HuH-7 (cell line): ENCODE results near the gene DPH6.
"Not testable (repeated sequence)": the region's sequence is repeated elsewhere in the genome, so short reads cannot be mapped to it uniquely, and the experiment has no call there.

Experiments
- DNase-seq: peaks from one replicate; pipeline ENCODE4 v3.0.0; 2011; ENCODE audit warnings: low spot score

The DPH6 gene

GRCh38 chr15:35436422-35436821 lies 109.5 kb downstream of the DPH6 start:
- DNase-seq: no peak

- no peak for DNase-seq
Measured at GRCh38 chr15:35431281-35431680, 114.7 kb downstream of the DPH6 start.

GRCh38 chr15:35430301-35430700 lies 115.7 kb downstream of the DPH6 start:
- DNase-seq: no peak

- no peak for DNase-seq
Measured at GRCh38 chr15:35427496-35427895, 118.5 kb downstream of the DPH6 start.

- no peak for DNase-seq
Measured at GRCh38 chr15:35427091-35427490, 118.9 kb downstream of the DPH6 start.

GRCh38 chr15:35410775-35411174 lies 135.2 kb downstream of the DPH6 start:
- no peak for DNase-seq

GRCh38 chr15:35399901-35400300 lies 146.1 kb downstream of the DPH6 start:
- no peak for DNase-seq

- no peak for DNase-seq
Measured at GRCh38 chr15:35397027-35397426, 148.9 kb downstream of the DPH6 start.

GRCh38 chr15:35394416-35394815 lies 151.5 kb downstream of the DPH6 start:
- no peak for DNase-seq

GRCh38 chr15:35393398-35393797 lies 152.6 kb downstream of the DPH6 start:
- no peak for DNase-seq

GRCh38 chr15:35391408-35391984 lies 154.5 kb downstream of the DPH6 start:
- not testable (repeated sequence) for DNase-seq

- DNase-seq: no peak
Measured at GRCh38 chr15:35383506-35383905, 162.5 kb downstream of the DPH6 start.

GRCh38 chr15:35381328-35381727 lies 164.6 kb downstream of the DPH6 start:
- DNase-seq: peak; percentile 6

GRCh38 chr15:35379972-35380371 lies 166.0 kb downstream of the DPH6 start:
- DNase-seq: no peak

GRCh38 chr15:35378454-35378853 lies 167.5 kb downstream of the DPH6 start:
- DNase-seq: not testable (repeated sequence)

- no peak for DNase-seq
Measured at GRCh38 chr15:35376707-35377106, 169.3 kb downstream of the DPH6 start.

- DNase-seq: no peak
Measured at GRCh38 chr15:35374661-35375060, 171.3 kb downstream of the DPH6 start.

- DNase-seq: no peak
Measured at GRCh38 chr15:35362195-35362829, 183.7 kb downstream of the DPH6 start.

- DNase-seq: no peak
Measured at GRCh38 chr15:35358824-35359223, 187.1 kb downstream of the DPH6 start.

- no peak for DNase-seq
Measured at GRCh38 chr15:35351059-35351458, 194.9 kb downstream of the DPH6 start.

- DNase-seq: no peak
Measured at GRCh38 chr15:35349916-35350315, 196.0 kb downstream of the DPH6 start.

GRCh38 chr15:35330916-35331315 lies 215.0 kb downstream of the DPH6 start:
- no peak for DNase-seq

- no peak for DNase-seq
Measured at GRCh38 chr15:35330048-35330695, 215.8 kb downstream of the DPH6 start.

- DNase-seq: no peak
Measured at GRCh38 chr15:35329521-35329961, 216.4 kb downstream of the DPH6 start.
